ACC112 (cell line): ENCODE data around the gene MC4R.

Experiments used
- H2AFZ ChIP-seq: fragments of 200-600 bp; sonication (generic); one replicate; pipeline ENCODE4 v1.6.0; 2017; ENCODE audit warnings: antibody characterized with exemption, low read length; ENCODE audit not compliant: unreplicated experiment
- H3K27ac ChIP-seq: fragments of 200-600 bp; sonication (generic); 2 replicates; pipeline ENCODE4 v1.5.1; 2014; ENCODE audit warnings: low read depth, mild to moderate bottlenecking, antibody characterized with exemption, low read length, moderate library complexity
- H3K27me3 ChIP-seq: fragments of 200-600 bp; sonication (generic); 2 replicates; pipeline ENCODE4 v1.6.1; 2014; ENCODE audit warnings: mild to moderate bottlenecking, antibody characterized with exemption, low read length, moderate library complexity, mixed read lengths; ENCODE audit not compliant: insufficient read depth
- H3K36me3 ChIP-seq: fragments of 200-600 bp; sonication (generic); 2 replicates; pipeline ENCODE4 v1.6.1; 2016; ENCODE audit warnings: mild to moderate bottlenecking, antibody characterized with exemption, low read length, moderate library complexity, mixed read lengths; ENCODE audit not compliant: insufficient read depth
- H3K4me1 ChIP-seq: fragments of 200-600 bp; sonication (generic); one replicate; pipeline ENCODE4 v1.6.1; 2016; ENCODE audit warnings: low read length, mixed read lengths; ENCODE audit not compliant: insufficient read depth, unreplicated experiment, control insufficient read depth
- H3K4me3 ChIP-seq: fragments of 200-600 bp; sonication (generic); 2 replicates; pipeline ENCODE4 v1.5.1; 2014; ENCODE audit warnings: mild to moderate bottlenecking, low read depth, low read length
- H3K79me2 ChIP-seq: fragments of 200-600 bp; sonication (generic); one replicate; pipeline ENCODE4 v1.6.0; 2016; ENCODE audit warnings: low read length; ENCODE audit not compliant: control insufficient read depth, unreplicated experiment, insufficient read depth

Gene MC4R

GRCh38 chr18:60329131-60329530, 43.4 kb downstream of the MC4R start:
- Histone ChIP-seq H3K4me1 (no peaks in the 10 kb centered on the region), H3K27me3 (peaks cover 5% of the 10 kb centered on the region; the same call in 1 of the 2 replicates), H3K4me3 (no peak overlapping the region), H3K27ac (no peak overlapping the region), H2AFZ (no peak overlapping the region), H3K36me3 (no peaks in the 10 kb centered on the region), H3K79me2 (no peaks in the 10 kb centered on the region)

- H3K36me3 ChIP-seq, result no peaks in the 10 kb centered on the region
- H3K79me2 ChIP-seq, result no peaks in the 10 kb centered on the region
- no peak overlapping the region for H2AFZ ChIP-seq
- H3K27ac ChIP-seq, result no peak overlapping the region
- no peaks in the 10 kb centered on the region for H3K4me1 ChIP-seq
- no peaks in the 10 kb centered on the region for H3K27me3 ChIP-seq
- H3K4me3 ChIP-seq, result no peak overlapping the region
These were observed 44.7 kb downstream of the MC4R start for GRCh38 chr18:60327880-60328279.

GRCh38 chr18:60322591-60322990, 50.0 kb downstream of the MC4R start:
- Histone ChIP-seq H3K36me3 (no peaks in the 10 kb centered on the region), H3K4me1 (no peaks in the 10 kb centered on the region), H3K27me3 (peaks cover 10% of the 10 kb centered on the region; the same call in 1 of the 2 replicates), H3K27ac (no peak overlapping the region), H3K4me3 (no peak overlapping the region), H2AFZ (no peak overlapping the region), H3K79me2 (no peaks in the 10 kb centered on the region)
